ENCODE results near the gene DBNL. TPM values are rescaled to one million over a fixed set of nuclear protein-coding genes. Genes with fewer than 3 reads are reported as not detected.

The DBNL gene
- total RNA-seq, 1 donor from 2014 or later: 110 TPM

- DNase-seq (ENCODE audit: low read depth) (no peak), FAIRE-seq (no peak)
- H3K27me3 ChIP-seq (ENCODE audit: control insufficient read depth, insufficient read depth, low read length): no peaks in the 10 kb centered on the region
- TF ChIP-seq CTCF (IDR thresholded peaks at IDR 0.05; ENCODE audit: insufficient read depth, low read length, severe bottlenecking): no peak
- no peak overlapping the region for H3K4me3 ChIP-seq (ENCODE audit: low read depth, low read length)
- peaks cover 4% of the 10 kb centered on the region for H3K36me3 ChIP-seq (ENCODE audit: control insufficient read depth, insufficient read depth, low read length)
These were observed 23.6 kb downstream of the DBNL start for GRCh38 chr7:44068054-44068453.

GRCh38 chr7:44071726-44072363 lies 27.3 kb downstream of the DBNL start:
- DNase-seq (ENCODE audit: low read depth): peak; percentile 31
- Histone ChIP-seq H3K27me3 (ENCODE audit: control insufficient read depth, insufficient read depth, low read length) (no peaks in the 10 kb centered on the region), H3K36me3 (ENCODE audit: control insufficient read depth, insufficient read depth, low read length) (peaks cover 17% of the 10 kb centered on the region), H3K4me3 (ENCODE audit: low read depth, low read length) (no peak overlapping the region)
- no peak for TF ChIP-seq CTCF (IDR thresholded peaks at IDR 0.05; ENCODE audit: insufficient read depth, low read length, severe bottlenecking)
- no peak for FAIRE-seq

GRCh38 chr7:44072364-44073231 lies 28.1 kb downstream of the DBNL start:
- peaks cover 17% of the 10 kb centered on the region for H3K36me3 ChIP-seq (ENCODE audit: control insufficient read depth, insufficient read depth, low read length)
- H3K27me3 ChIP-seq (ENCODE audit: control insufficient read depth, insufficient read depth, low read length): no peaks in the 10 kb centered on the region
- TF ChIP-seq CTCF (IDR thresholded peaks at IDR 0.05; ENCODE audit: insufficient read depth, low read length, severe bottlenecking): peak; percentile 86
- DNase-seq (ENCODE audit: low read depth): peak; percentile 86
- FAIRE-seq: no peak
- no peak overlapping the region for H3K4me3 ChIP-seq (ENCODE audit: low read depth, low read length)

- H3K36me3 ChIP-seq (ENCODE audit: control insufficient read depth, insufficient read depth, low read length): peaks cover 19% of the 10 kb centered on the region
- no peak overlapping the region for H3K4me3 ChIP-seq (ENCODE audit: low read depth, low read length)
- H3K27me3 ChIP-seq (ENCODE audit: control insufficient read depth, insufficient read depth, low read length): no peaks in the 10 kb centered on the region
- FAIRE-seq: no peak
- TF ChIP-seq CTCF (IDR thresholded peaks at IDR 0.05; ENCODE audit: insufficient read depth, low read length, severe bottlenecking): no peak
- DNase-seq (ENCODE audit: low read depth): peak; percentile 76
These were observed 29.3 kb downstream of the DBNL start for GRCh38 chr7:44073664-44074348.

GRCh38 chr7:44074349-44074695 lies 29.8 kb downstream of the DBNL start:
- FAIRE-seq (no peak), DNase-seq (ENCODE audit: low read depth) (no peak)
- TF ChIP-seq CTCF (IDR thresholded peaks at IDR 0.05; ENCODE audit: insufficient read depth, low read length, severe bottlenecking): no peak
- H3K27me3 ChIP-seq (ENCODE audit: control insufficient read depth, insufficient read depth, low read length): no peaks in the 10 kb centered on the region
- H3K36me3 ChIP-seq (ENCODE audit: control insufficient read depth, insufficient read depth, low read length): peaks cover 21% of the 10 kb centered on the region
- H3K4me3 ChIP-seq (ENCODE audit: low read depth, low read length): no peak overlapping the region

All from bronchial epithelial cell (primary cell).